ENCODE results near the gene OCEL1.

Gene OCEL1

DNA sequence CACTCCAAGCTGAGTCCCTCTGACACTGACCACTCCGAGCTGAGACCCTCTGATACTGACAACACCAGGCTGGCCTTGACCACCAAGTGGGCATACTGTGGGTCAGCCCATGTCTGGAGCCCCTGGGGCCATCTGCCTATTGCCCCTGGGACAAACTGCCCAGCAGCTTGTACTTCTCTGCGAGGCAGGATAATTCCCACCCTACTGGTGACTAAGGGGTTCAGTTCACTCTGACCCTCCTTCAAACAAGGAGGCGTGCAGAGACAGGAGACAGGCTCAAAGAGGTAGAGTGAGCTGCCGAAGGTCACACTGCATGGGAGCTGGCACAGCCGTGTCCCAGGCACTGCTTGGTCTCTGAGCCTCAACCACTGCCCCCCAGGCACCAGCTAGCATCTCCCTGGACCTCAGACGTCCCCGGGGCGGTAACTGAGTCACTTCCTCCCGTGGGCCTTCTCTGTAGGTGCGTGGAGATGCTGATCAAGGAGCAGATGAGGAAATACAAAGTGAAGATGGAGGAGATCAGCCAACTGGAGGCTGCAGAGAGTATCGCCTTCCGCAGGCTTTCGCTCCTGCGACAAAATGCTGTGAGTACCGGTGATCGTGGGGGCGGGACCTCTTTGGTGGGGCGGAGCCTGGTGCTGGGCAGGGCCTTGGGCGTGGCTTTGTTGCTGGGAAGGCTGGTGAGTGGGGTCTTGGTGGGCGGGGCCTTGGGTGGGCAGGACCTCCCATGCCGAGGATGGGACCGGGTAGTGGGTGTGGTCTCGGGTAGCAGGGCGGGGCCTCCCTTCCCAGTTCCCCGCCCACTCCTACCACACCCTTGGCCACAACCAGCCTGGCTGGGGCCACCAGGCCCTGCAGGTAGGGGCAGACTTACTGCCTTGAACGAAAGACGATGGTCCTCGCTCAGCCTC lies 16.6 kb upstream of the OCEL1 start:
- TF ChIP-seq, protein P1, sequence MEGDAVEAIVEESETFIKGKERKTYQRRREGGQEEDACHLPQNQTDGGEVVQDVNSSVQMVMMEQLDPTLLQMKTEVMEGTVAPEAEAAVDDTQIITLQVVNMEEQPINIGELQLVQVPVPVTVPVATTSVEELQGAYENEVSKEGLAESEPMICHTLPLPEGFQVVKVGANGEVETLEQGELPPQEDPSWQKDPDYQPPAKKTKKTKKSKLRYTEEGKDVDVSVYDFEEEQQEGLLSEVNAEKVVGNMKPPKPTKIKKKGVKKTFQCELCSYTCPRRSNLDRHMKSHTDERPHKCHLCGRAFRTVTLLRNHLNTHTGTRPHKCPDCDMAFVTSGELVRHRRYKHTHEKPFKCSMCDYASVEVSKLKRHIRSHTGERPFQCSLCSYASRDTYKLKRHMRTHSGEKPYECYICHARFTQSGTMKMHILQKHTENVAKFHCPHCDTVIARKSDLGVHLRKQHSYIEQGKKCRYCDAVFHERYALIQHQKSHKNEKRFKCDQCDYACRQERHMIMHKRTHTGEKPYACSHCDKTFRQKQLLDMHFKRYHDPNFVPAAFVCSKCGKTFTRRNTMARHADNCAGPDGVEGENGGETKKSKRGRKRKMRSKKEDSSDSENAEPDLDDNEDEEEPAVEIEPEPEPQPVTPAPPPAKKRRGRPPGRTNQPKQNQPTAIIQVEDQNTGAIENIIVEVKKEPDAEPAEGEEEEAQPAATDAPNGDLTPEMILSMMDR (IDR thresholded peaks at IDR 0.05; ENCODE audit: low read depth, low read length, missing control alignments) = no peak
- no peak for DNase-seq (ENCODE audit: low read depth)
- H3K4me3 ChIP-seq (ENCODE audit: low read depth, low read length) = no peak overlapping the region
- in situ Hi-C loops (cut with HindIII; ENCODE audit: low sequenced_read_pairs) = no loop called here

DNA sequence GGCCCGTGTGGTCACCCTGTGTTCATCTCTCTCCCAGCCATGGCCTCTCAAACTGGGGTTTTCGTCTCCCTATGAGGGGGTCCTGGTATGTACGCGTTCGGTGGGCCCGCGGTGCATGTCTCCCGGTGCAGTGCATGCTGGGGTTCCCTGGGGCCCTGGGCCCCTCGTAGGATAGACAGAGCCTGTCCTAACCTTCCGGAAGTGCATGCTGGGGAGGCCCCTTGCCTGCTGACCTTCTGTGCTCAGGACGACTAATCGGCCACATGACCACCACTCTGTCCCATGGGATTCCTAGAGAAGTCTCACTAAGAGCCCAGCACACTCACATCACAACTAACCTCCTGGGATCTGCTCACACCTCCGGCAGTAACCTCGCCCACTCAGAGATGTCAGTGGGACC lies 15.7 kb upstream of the OCEL1 start:
- in situ Hi-C loops (cut with HindIII; ENCODE audit: low sequenced_read_pairs) = no loop called here
- no peak for DNase-seq (ENCODE audit: low read depth)
- H3K4me3 ChIP-seq (ENCODE audit: low read depth, low read length) = no peak overlapping the region
- TF ChIP-seq, protein P1 (IDR thresholded peaks at IDR 0.05; ENCODE audit: low read depth, low read length, missing control alignments) = no peak

DNA sequence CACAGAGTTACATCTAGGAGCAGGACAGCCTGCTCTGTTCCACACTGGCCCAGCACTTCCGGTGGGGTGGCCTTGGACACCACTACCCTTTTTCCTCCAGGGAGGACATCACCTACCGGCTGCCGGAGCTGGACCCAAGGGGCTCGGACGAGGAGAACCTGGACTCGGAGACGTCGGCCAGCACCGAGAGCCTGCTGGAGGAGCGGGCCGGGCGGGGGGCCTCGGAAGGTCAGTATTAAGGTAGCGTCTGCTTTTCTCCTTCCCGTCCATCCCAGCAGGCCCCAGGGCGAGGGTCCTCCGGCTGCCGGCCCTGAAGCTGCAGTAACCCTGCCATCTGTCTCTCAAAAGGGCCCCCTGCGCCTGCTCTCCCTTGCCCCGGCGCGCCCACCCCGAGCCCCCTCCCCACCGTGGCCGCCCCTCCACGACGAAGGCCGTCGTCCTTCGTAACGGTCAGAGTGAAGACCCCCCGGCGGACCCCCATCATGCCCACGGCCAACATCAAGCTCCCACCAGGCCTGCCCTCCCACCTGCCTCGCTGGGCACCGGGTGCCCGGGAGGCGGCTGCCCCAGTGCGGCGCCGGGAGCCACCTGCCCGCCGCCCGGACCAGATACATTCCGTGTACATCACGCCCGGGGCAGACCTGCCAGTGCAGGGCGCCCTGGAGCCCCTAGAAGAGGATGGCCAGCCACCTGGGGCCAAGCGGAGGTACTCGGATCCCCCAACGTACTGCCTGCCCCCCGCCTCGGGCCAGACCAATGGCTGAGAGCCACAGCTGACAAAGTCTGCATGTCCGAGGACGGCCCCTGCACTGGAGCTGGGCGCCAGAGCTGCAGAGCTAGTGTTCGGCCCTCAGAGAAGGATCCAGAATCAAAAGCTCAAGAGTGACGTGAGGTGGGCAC lies 14.2 kb upstream of the OCEL1 start:
- no peak overlapping the region for H3K4me3 ChIP-seq (ENCODE audit: low read depth, low read length)
- in situ Hi-C loops (cut with HindIII; ENCODE audit: low sequenced_read_pairs) = no loop called here
- no peak for DNase-seq (ENCODE audit: low read depth)
- TF ChIP-seq, protein P1 (IDR thresholded peaks at IDR 0.05; ENCODE audit: low read depth, low read length, missing control alignments) = no peak

DNA sequence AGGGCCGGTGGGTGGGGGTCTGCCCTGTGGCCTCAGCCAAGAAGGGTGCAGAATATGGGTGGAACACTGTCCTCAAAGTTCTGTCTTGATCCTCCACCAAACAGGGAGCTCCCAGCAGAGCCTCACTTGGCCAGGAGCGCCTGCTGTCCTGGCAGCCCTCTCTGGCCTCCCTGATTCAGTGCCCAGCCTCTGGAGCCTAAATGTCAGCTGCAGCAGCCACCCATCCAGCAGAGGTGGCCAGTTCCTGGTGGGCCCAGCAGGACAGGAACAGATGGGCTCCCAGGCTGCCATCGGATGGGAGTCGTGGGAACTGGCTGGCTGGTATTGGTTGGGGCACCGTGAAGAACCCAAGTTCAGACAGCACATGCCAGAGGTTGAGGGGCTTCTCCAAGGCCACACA lies 12.7 kb upstream of the OCEL1 start:
- H3K4me3 ChIP-seq (ENCODE audit: low read depth, low read length) = no peak overlapping the region
- TF ChIP-seq, protein P1 (IDR thresholded peaks at IDR 0.05; ENCODE audit: low read depth, low read length, missing control alignments) = no peak
- DNase-seq (ENCODE audit: low read depth) = no peak
- in situ Hi-C loops (cut with HindIII; ENCODE audit: low sequenced_read_pairs) = no loop called here

DNA sequence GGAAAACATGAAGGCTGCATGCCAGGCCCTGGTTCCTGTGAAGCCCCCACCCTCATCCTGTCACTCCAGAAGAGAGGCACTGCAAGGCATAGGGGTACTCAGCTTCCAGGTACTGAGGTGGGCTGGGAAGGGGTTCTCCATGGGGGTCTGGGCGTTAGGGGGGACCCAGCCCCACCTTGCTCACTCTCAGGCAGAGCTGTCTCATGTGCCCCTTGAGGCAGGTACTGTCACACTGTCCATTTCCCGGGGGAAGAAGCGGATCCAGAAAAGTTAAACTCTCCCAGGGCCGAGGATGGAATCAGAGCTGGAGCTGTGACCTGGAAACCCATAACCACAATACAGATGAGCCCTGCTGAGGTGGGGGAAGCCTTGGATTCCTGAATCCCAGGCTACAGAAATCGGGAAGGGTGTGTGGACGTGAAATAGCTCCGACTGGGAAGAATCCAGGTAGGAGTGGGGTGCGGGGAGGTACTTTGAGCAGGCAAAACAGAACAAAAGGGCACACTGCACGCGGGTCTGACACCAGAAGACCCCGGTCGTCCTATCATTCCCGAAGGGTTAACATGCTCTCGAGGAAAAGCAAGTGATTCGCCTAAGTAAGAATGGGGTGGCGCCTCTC lies 11.4 kb upstream of the OCEL1 start:
- no peak for DNase-seq (ENCODE audit: low read depth)
- TF ChIP-seq, protein P1 (IDR thresholded peaks at IDR 0.05; ENCODE audit: low read depth, low read length, missing control alignments) = no peak
- peak overlapping the region; percentile 62 for H3K4me3 ChIP-seq (ENCODE audit: low read depth, low read length)
- in situ Hi-C loops (cut with HindIII; ENCODE audit: low sequenced_read_pairs) = no loop called here
